ENCODE data around the gene SYNE1. TPM values are rescaled to one million over a fixed set of nuclear protein-coding genes. Genes with fewer than 3 reads are reported as not detected.

SYNE1 gene
- total RNA-seq, 1 donor from 2014 or later = 24.9 TPM

GRCh38 chr6:152642578-152643375 is 5.6 kb upstream of the SYNE1 start:
- TF ChIP-seq CTCF (conservative IDR thresholded peaks at IDR 0.05) = peak; percentile 58
- H3K27ac Mint-ChIP-seq (ENCODE audit: unreplicated experiment) = no peak overlapping the region
- no peak overlapping the region for H3K4me3 Mint-ChIP-seq
- H3K9me3 Mint-ChIP-seq = no peaks in the 10 kb centered on the region
- peaks cover 4% of the 10 kb centered on the region for H3K4me1 Mint-ChIP-seq
- no peaks in the 10 kb centered on the region for H3K36me3 Mint-ChIP-seq (ENCODE audit: low read depth)
- peaks cover 41% of the 10 kb centered on the region for H3K27me3 Mint-ChIP-seq (ENCODE audit: low read depth)
- DNase-seq (ENCODE audit: low read depth, low spot score) = peak; percentile 5

GRCh38 chr6:152636609-152637295 is 410 bp downstream of the SYNE1 start:
- peaks cover 10% of the 10 kb centered on the region for H3K4me1 Mint-ChIP-seq
- H3K27me3 Mint-ChIP-seq (ENCODE audit: low read depth) = peaks cover 72% of the 10 kb centered on the region
- H3K4me3 Mint-ChIP-seq = peak overlapping the region; percentile 95
- peak; percentile 19 for DNase-seq (ENCODE audit: low read depth, low spot score)
- no peaks in the 10 kb centered on the region for H3K36me3 Mint-ChIP-seq (ENCODE audit: low read depth)
- TF ChIP-seq CTCF (conservative IDR thresholded peaks at IDR 0.05) = no peak
- no peaks in the 10 kb centered on the region for H3K9me3 Mint-ChIP-seq
- no peak overlapping the region for H3K27ac Mint-ChIP-seq (ENCODE audit: unreplicated experiment)

- TF ChIP-seq CTCF (conservative IDR thresholded peaks at IDR 0.05) = no peak
- no peak overlapping the region for H3K27ac Mint-ChIP-seq (ENCODE audit: unreplicated experiment)
- H3K36me3 Mint-ChIP-seq (ENCODE audit: low read depth) = no peaks in the 10 kb centered on the region
- H3K4me3 Mint-ChIP-seq = peak overlapping the region; percentile 95
- peaks cover 10% of the 10 kb centered on the region for H3K4me1 Mint-ChIP-seq
- no peaks in the 10 kb centered on the region for H3K9me3 Mint-ChIP-seq
- peaks cover 78% of the 10 kb centered on the region for H3K27me3 Mint-ChIP-seq (ENCODE audit: low read depth)
- DNase-seq (ENCODE audit: low read depth, low spot score) = no peak
Measured at GRCh38 chr6:152636021-152636608, 1.0 kb downstream of the SYNE1 start.

- no peak for TF ChIP-seq CTCF (conservative IDR thresholded peaks at IDR 0.05)
- Mint-ChIP-seq H3K36me3 (ENCODE audit: low read depth) (no peaks in the 10 kb centered on the region), H3K4me1 (peaks cover 10% of the 10 kb centered on the region)
Measured at GRCh38 chr6:152634773-152635172, 2.4 kb downstream of the SYNE1 start.

GRCh38 chr6:152632121-152632782 is 4.9 kb downstream of the SYNE1 start:
- no peak overlapping the region for H3K4me3 Mint-ChIP-seq
- DNase-seq (ENCODE audit: low read depth, low spot score) = no peak
- no peak overlapping the region for H3K27ac Mint-ChIP-seq (ENCODE audit: unreplicated experiment)
- peaks cover 10% of the 10 kb centered on the region for H3K4me1 Mint-ChIP-seq
- H3K36me3 Mint-ChIP-seq (ENCODE audit: low read depth) = no peaks in the 10 kb centered on the region
- H3K9me3 Mint-ChIP-seq = no peaks in the 10 kb centered on the region
- H3K27me3 Mint-ChIP-seq (ENCODE audit: low read depth) = peaks cover 69% of the 10 kb centered on the region
- TF ChIP-seq CTCF (conservative IDR thresholded peaks at IDR 0.05) = no peak

More at GRCh38 chr6:152634773-152635172, 2.4 kb downstream of the SYNE1 start:
- H3K9me3 Mint-ChIP-seq = no peaks in the 10 kb centered on the region
- H3K27me3 Mint-ChIP-seq (ENCODE audit: low read depth) = peaks cover 84% of the 10 kb centered on the region
- no peak overlapping the region for H3K27ac Mint-ChIP-seq (ENCODE audit: unreplicated experiment)
- no peak for DNase-seq (ENCODE audit: low read depth, low spot score)
- peak overlapping the region; percentile 47 for H3K4me3 Mint-ChIP-seq

All from neural crest cell (in vitro differentiated cells).